ENCODE data around the gene LOXHD1. TPM values are rescaled to one million over a fixed set of nuclear protein-coding genes. Genes with fewer than 3 reads are reported as not detected.

LOXHD1 gene
- total RNA-seq, 1 experiment from 2014 or later: not detected

DNA sequence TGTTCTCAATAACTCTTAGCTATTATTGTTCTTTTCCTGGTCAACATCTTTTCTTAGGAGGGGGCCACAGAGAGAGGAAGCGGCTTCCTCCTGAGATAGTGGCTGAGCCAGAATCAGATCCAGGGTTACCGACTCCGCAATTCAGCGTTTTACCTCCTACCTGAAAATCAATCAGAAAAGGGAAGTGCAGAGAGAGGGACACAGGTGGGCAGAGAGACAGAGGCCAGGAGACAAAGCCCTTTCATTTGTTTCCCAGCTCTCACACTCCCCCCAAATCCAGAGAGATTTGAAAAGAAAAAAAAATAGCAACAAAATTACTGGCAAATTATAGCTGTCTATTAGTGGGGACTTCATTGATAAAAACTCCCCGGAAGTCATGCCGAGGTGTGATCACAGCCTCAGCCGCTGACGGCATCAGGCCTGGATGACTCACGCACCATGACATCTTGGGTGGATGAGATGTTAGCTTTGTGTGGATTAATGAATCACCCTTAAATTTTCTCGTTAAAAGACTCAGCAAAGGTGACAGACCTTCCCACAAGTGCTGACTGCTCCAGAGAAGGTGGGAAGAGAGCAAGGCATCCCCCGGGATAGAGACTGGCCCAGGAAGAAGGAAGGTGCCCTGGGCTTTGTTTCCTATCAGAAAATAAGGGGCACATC, 120.7 kb downstream of the LOXHD1 start:
- BruUV-seq (replicated peaks): no TSS peak
- Mint-ChIP-seq H3K27ac (ENCODE audit: unreplicated experiment) (no peak overlapping the region), H3K4me1 (ENCODE audit: low read depth, unreplicated experiment) (no peaks in the 10 kb centered on the region), H3K27me3 (ENCODE audit: insufficient read depth, unreplicated experiment) (peaks cover 7% of the 10 kb centered on the region), H3K4me3 (ENCODE audit: unreplicated experiment) (no peak overlapping the region), H3K36me3 (ENCODE audit: insufficient read depth, unreplicated experiment) (no peaks in the 10 kb centered on the region), H3K9me3 (ENCODE audit: unreplicated experiment) (peaks cover 9% of the 10 kb centered on the region)
- POLR2A ChIA-PET: no interaction called here
- Histone ChIP-seq H3K9me3 (no peaks in the 10 kb centered on the region), H3K36me3 (ENCODE audit: control insufficient read depth, insufficient read depth, low read length) (no peaks in the 10 kb centered on the region), H3K4me1 (no peaks in the 10 kb centered on the region), H3K4me3 (ENCODE audit: low read depth, low read length) (no peak overlapping the region), H3K27me3 (replicated peaks; ENCODE audit: control insufficient read depth, insufficient read depth, low read length) (no peaks in the 10 kb centered on the region)
- CTCF ChIA-PET: no interaction called here
- intact Hi-C loops (cut with micrococcal nuclease; ENCODE audit: unreplicated experiment): no loop called here
- DNase-seq: no peak
- TF ChIP-seq, protein P1, sequence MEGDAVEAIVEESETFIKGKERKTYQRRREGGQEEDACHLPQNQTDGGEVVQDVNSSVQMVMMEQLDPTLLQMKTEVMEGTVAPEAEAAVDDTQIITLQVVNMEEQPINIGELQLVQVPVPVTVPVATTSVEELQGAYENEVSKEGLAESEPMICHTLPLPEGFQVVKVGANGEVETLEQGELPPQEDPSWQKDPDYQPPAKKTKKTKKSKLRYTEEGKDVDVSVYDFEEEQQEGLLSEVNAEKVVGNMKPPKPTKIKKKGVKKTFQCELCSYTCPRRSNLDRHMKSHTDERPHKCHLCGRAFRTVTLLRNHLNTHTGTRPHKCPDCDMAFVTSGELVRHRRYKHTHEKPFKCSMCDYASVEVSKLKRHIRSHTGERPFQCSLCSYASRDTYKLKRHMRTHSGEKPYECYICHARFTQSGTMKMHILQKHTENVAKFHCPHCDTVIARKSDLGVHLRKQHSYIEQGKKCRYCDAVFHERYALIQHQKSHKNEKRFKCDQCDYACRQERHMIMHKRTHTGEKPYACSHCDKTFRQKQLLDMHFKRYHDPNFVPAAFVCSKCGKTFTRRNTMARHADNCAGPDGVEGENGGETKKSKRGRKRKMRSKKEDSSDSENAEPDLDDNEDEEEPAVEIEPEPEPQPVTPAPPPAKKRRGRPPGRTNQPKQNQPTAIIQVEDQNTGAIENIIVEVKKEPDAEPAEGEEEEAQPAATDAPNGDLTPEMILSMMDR (IDR thresholded peaks at IDR 0.05; ENCODE audit: insufficient read depth in 1 of 2, low read depth in 1 of 2, low read length in 1 of 2, severe bottlenecking in 1 of 2, unreplicated experiment in 1 of 2): no peak

GRCh38 chr18:46531482-46531881, 125.5 kb downstream of the LOXHD1 start:
- TF ChIP-seq, protein P1 (IDR thresholded peaks at IDR 0.05; ENCODE audit: insufficient read depth in 1 of 2, low read depth in 1 of 2, low read length in 1 of 2, severe bottlenecking in 1 of 2, unreplicated experiment in 1 of 2): no peak
- POLR2A ChIA-PET: no interaction called here
- CTCF ChIA-PET: no interaction called here
- Histone ChIP-seq H3K4me1 (no peaks in the 10 kb centered on the region), H3K36me3 (ENCODE audit: control insufficient read depth, insufficient read depth, low read length) (no peaks in the 10 kb centered on the region), H3K27me3 (replicated peaks; ENCODE audit: control insufficient read depth, insufficient read depth, low read length) (no peaks in the 10 kb centered on the region), H3K9me3 (no peaks in the 10 kb centered on the region), H3K4me3 (ENCODE audit: low read depth, low read length) (no peak overlapping the region)
- BruUV-seq (replicated peaks): no TSS peak
- Mint-ChIP-seq H3K9me3 (ENCODE audit: unreplicated experiment) (peaks cover 9% of the 10 kb centered on the region), H3K4me3 (ENCODE audit: unreplicated experiment) (no peak overlapping the region), H3K27me3 (ENCODE audit: insufficient read depth, unreplicated experiment) (peaks cover 7% of the 10 kb centered on the region), H3K36me3 (ENCODE audit: insufficient read depth, unreplicated experiment) (no peaks in the 10 kb centered on the region), H3K4me1 (ENCODE audit: low read depth, unreplicated experiment) (no peaks in the 10 kb centered on the region), H3K27ac (ENCODE audit: unreplicated experiment) (no peak overlapping the region)
- DNase-seq: no peak
- intact Hi-C loops (cut with micrococcal nuclease; ENCODE audit: unreplicated experiment): no loop called here

- H3K27me3 Mint-ChIP-seq (ENCODE audit: insufficient read depth, unreplicated experiment): peaks cover 6% of the 10 kb centered on the region
- intact Hi-C loops (cut with micrococcal nuclease; ENCODE audit: unreplicated experiment): no loop called here
- DNase-seq: no peak
- ChIA-PET POLR2A (no interaction called here), CTCF (no interaction called here)
- H3K27ac Mint-ChIP-seq (ENCODE audit: unreplicated experiment): no peak overlapping the region
- no peak overlapping the region for H3K4me3 ChIP-seq (ENCODE audit: low read depth, low read length)
- no peaks in the 10 kb centered on the region for H3K9me3 Mint-ChIP-seq (ENCODE audit: unreplicated experiment)
- H3K27me3 ChIP-seq (replicated peaks; ENCODE audit: control insufficient read depth, insufficient read depth, low read length): no peaks in the 10 kb centered on the region
- no peaks in the 10 kb centered on the region for H3K4me1 ChIP-seq
- no peaks in the 10 kb centered on the region for H3K36me3 Mint-ChIP-seq (ENCODE audit: insufficient read depth, unreplicated experiment)
- BruUV-seq (replicated peaks): no TSS peak
- no peaks in the 10 kb centered on the region for H3K9me3 ChIP-seq
- H3K4me3 Mint-ChIP-seq (ENCODE audit: unreplicated experiment): no peak overlapping the region
- TF ChIP-seq, protein P1 (IDR thresholded peaks at IDR 0.05; ENCODE audit: insufficient read depth in 1 of 2, low read depth in 1 of 2, low read length in 1 of 2, severe bottlenecking in 1 of 2, unreplicated experiment in 1 of 2): no peak
- H3K4me1 Mint-ChIP-seq (ENCODE audit: low read depth, unreplicated experiment): no peaks in the 10 kb centered on the region
- H3K36me3 ChIP-seq (ENCODE audit: control insufficient read depth, insufficient read depth, low read length): no peaks in the 10 kb centered on the region
Observed at GRCh38 chr18:46528037-46528436, 129.0 kb downstream of the LOXHD1 start.

All from Caco-2 (cell line).